Astrocyte (in vitro differentiated cells and primary cell): Measurements from ENCODE around the gene ITPKA.

Experiments
- EZH2 ChIP-seq: IDR thresholded peaks from 2 replicates; pipeline ENCODE4 v1.6.1; 2012; ENCODE audit warnings: mild to moderate bottlenecking, low read length, inconsistent platforms; ENCODE audit not compliant: insufficient read depth
- TF ChIP-seq, protein P1 (sequence below): IDR thresholded peaks from 2 replicates; pipeline ENCODE4 v1.5.1; 2011; ENCODE audit warnings: low read depth, mild to moderate bottlenecking, inconsistent platforms, low read length, moderate library complexity; ENCODE audit not compliant: insufficient read depth

DNA sequence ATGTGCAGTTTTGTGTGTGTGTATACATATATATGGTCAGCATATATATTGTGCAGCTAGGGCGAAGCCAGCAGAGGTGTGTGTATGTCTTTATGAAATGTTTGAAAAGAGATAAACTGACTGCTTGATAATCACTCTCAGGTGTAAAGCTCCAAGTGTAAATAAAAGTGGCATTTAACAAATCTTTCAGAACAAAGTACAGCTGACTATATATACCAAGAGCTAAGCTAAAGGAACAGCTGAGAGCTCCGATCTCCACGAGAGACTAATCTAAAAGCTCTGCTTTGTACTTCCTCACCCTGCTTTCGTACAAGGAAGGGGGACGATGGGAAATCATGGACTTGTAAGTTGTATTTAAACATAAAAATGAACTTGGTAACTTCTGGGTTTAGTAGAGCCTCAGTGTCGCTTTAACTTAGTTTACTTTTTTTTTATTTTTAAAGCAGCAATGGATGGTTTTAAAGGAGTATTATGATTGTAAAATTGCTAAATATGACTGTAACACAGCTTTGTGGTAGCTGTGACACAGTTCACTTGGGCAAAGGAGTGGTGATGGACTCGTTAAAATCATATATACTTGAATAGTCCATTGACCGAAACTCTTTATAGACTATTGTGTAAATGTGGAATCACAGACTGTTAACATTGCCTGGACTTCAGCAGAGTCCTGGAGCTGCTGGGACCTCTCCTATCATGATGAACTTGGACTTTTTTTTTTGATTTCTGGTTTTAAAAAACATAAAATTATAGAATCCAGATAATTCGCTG, 11.4 kb upstream of the ITPKA start:
- TF ChIP-seq, protein P1, sequence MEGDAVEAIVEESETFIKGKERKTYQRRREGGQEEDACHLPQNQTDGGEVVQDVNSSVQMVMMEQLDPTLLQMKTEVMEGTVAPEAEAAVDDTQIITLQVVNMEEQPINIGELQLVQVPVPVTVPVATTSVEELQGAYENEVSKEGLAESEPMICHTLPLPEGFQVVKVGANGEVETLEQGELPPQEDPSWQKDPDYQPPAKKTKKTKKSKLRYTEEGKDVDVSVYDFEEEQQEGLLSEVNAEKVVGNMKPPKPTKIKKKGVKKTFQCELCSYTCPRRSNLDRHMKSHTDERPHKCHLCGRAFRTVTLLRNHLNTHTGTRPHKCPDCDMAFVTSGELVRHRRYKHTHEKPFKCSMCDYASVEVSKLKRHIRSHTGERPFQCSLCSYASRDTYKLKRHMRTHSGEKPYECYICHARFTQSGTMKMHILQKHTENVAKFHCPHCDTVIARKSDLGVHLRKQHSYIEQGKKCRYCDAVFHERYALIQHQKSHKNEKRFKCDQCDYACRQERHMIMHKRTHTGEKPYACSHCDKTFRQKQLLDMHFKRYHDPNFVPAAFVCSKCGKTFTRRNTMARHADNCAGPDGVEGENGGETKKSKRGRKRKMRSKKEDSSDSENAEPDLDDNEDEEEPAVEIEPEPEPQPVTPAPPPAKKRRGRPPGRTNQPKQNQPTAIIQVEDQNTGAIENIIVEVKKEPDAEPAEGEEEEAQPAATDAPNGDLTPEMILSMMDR: no peak
- no peak for TF ChIP-seq EZH2
